ENCODE data around the gene NLK.
A peak's percentile ranks its signal among the peaks of the same experiment; 100 is the strongest.

Gene NLK

DNA sequence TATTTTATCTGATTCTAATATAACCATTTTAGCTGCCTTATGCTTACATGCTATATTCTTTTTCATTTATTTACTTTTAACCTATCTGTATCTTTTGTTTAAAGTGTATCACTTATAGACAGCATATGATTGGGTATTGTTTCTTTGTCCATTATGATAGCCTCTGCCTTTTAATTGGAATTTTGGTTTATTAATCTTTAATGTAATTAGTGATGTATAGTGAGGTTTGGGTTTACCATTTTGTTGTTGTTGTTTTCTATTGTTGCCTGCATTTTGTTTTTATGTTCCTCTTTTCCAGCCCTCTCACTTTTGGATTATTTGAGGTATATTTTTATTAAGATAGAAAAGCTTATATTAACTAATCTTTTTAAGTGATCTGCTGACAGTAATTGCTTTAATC is 59.4 kb downstream of the NLK start:
- no peak for DNase-seq (ENCODE audit: low read depth, low spot score)
- no peak overlapping the region for H3K27ac ChIP-seq

DNA sequence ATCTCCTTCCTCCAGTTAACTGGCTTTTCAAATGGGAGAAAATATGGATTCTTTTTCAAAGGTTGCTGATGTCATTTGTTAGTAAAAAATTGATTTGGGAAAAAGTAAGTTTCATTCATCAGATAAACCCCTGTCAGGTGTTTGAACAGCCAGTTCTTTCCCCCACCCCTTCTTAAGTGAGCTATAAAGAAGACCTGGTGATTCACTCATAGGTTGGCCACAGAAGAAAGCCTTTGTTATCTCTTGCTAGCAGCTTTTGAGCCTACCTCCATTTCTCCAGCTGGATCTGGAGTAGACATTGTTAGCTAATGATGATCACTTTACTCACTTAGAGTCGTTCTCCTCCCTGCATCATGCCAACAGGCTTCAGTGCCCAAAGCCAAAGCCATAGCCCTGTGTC is 63.0 kb downstream of the NLK start:
- H3K27ac ChIP-seq = no peak overlapping the region
- DNase-seq (ENCODE audit: low read depth, low spot score) = no peak

DNA sequence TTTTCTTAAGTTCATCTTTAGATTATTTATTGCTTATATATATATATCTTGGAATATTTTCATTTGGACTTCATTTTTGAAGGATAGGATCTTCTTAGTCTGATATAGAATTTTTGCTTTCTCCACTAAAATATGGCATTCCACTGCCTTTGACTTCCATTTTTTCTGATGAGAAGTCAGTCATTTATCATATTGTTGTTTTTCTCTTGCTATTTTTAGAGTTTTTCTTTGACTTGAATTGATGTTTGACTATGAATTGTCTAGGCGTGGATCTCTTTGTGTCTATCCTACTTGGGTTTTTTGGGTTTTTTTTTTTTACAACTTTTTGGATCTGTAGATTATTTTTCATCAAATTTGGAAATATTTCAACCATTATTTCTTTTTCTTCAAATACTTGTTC is 67.7 kb downstream of the NLK start:
- DNase-seq (ENCODE audit: low read depth, low spot score) = no peak

DNA sequence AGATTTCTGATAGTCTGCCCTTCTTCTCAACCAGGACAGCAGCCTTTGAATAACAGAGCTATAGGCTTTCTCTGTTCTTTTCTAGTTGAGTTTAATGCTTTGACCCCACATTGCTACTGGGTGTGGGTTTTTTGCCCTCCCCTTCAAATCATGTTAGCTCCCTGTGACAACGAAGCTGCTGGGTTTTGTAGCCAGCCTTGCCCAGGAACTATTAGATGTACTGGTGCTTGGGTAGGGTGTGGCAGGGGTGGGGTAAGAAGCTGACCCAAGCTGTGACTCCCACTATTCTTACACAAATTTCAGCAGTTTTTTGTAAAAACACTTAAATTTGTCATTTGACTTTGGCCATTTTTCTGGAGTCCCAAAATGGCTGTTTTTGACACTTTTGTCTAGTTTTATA is 69.7 kb downstream of the NLK start:
- DNase-seq (ENCODE audit: low read depth, low spot score) = no peak
- no peak overlapping the region for H3K27ac ChIP-seq

More for the DNA sequence above, 67.7 kb downstream of the NLK start:
- no peak overlapping the region for H3K27ac ChIP-seq

DNA sequence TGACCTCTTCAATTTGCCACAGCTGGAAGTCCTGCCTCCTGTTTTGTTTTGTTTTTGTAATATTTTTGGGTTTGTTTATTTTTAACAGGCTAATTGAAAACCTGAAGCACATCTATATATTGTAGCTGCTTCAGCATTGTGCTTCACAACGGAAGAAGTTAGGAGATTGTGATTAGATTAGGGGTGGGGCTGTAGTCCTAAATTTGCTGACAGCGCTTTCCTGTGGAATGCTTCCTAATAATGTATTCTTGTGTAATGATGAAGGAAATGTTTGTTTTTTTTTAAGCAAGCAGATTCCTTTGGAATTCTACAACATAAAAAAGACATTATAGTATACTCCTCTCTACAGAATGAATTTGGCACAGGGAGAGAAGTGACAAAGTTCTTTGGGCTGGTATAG is 70.1 kb downstream of the NLK start:
- no peak for DNase-seq (ENCODE audit: low read depth, low spot score)

DNA sequence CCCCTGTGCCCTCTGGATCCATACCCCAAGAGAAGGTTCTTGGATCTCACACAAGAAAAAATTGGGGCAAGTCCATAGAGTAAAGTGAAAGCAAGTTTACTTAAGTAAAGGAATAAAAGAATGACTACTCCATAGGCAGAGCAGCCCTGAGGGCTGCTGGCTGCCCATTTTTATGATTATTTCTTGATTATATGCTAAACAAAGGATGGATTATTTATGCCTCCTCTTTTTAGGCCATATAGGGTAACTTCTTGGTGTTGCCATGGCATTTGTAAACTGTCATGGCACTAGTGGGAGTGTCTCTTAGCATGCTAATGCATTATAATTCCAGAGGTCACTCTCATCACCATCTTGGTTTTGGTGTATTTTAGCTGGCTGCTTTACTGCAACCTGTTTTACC is 70.8 kb downstream of the NLK start:
- DNase-seq (ENCODE audit: low read depth, low spot score) = no peak
- no peak overlapping the region for H3K27ac ChIP-seq

More for the DNA sequence above, 70.1 kb downstream of the NLK start:
- no peak overlapping the region for H3K27ac ChIP-seq

DNA sequence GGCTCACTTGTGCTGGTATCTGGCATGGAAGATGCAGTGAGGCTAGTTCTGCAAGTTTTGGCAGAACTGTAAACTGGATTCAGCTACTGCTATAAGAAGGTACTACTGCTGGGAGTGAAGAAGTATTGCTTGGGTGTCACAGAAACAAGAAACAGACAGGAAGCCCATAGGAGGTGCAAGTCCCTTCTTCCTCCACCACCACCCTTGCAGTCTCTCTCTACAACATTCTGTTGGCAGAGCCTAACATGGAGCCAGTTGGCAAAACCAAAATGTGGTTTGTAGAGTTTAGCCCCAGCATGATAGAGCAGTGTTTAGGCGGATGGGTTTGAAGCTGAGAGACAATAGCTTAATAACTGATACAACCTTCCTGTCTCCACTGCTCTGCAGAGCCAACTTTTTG is 72.6 kb downstream of the NLK start:
- H3K27ac ChIP-seq = no peak overlapping the region
- DNase-seq (ENCODE audit: low read depth, low spot score) = no peak

DNA sequence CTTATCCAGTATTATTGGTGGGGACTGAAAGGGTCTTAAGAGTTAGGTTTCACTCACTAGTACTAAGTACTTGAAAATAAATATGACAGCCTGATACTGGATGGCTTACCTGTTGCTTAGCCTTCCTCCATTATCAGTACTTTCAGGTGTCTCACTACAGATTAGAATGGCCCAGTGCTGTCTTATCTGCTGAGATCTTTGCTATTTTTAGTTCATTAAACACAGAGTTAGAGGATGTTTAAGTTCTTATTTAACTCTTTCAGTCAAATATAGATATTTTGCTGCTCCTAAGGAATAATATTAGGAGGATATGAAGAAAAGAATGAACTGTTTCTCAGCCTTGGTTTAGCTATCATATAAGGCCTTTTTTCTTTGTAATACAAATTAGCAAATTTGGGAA is 74.8 kb downstream of the NLK start:
- DNase-seq (ENCODE audit: low read depth, low spot score) = no peak

DNA sequence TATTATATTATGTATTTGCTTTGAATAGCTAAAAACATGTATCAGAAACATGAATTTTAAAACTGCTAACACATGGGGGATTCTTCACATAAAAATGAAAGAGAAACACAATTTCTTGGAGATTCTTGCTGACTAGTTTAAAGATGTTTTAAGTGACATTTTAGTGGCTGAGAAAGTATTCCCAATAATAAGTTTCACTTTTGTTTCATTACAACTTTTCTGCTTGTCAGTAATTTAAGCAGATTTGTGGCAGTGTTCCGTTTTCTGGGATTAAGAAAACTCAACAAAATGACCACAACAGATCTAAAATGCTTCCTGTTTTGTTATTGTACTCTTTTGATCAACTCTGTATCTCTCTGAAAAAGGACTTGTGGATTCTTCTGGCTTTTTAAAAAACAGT is 75.9 kb downstream of the NLK start:
- no peak overlapping the region for H3K27ac ChIP-seq
- no peak for DNase-seq (ENCODE audit: low read depth, low spot score)

More for the DNA sequence above, 74.8 kb downstream of the NLK start:
- H3K27ac ChIP-seq = no peak overlapping the region

DNA sequence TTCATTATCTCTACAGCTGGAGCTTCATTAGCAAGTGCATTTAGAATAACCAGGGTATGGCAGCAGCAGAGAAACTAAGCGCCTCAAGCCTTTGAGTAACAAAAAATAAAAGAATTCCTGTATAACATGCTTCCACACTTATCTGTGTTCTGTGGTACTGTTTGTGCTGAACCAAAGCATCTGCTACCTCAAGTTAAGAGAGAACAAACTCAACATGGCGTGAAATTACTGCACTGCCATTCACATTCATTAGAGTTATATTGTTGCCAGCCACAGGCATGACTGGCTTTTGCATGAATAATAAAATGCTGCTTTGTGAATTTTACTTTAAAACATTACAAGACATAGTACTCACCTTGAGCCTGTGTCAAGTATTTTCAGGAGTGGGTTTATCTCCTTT is 76.6 kb downstream of the NLK start:
- H3K27ac ChIP-seq = no peak overlapping the region
- DNase-seq (ENCODE audit: low read depth, low spot score) = no peak

DNA sequence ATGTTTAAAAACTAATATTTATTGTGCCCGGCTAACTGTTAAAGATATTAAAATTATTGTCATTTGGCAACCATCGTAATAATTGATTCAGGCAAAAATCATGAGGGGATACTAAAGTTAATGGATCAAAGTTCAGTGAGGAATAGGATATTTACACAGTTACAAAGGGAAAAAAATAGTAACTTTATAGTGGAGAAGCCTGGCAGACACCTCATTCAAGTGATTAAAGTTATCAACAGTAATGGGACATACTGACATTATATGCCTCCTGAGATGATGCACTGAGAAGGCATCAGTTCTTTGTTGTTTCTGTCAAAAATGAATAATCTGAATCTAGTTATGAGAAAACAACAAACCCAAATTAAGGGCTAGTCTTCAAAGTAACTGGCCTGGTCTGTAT is 77.1 kb downstream of the NLK start:
- no peak for DNase-seq (ENCODE audit: low read depth, low spot score)
- H3K27ac ChIP-seq = no peak overlapping the region

DNA sequence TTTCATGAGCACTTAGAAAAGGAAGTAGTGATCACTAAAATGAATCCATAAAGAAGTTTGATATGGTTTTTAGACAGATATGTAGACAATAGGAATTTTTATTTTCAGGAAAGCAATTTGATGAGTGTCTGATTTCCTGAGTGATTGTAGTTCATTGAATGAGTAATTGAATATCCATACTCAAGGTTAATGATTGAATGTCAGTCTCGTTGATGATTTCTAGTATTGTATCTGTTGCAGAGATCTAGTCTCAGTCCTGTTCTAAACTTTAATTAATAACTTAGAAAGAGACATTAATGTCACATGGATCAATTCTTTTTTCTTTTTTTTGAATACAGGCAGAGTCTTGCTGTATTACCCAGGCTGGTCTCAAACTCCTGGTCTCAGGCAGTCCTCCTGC is 78.3 kb downstream of the NLK start:
- no peak for DNase-seq (ENCODE audit: low read depth, low spot score)
- no peak overlapping the region for H3K27ac ChIP-seq

DNA sequence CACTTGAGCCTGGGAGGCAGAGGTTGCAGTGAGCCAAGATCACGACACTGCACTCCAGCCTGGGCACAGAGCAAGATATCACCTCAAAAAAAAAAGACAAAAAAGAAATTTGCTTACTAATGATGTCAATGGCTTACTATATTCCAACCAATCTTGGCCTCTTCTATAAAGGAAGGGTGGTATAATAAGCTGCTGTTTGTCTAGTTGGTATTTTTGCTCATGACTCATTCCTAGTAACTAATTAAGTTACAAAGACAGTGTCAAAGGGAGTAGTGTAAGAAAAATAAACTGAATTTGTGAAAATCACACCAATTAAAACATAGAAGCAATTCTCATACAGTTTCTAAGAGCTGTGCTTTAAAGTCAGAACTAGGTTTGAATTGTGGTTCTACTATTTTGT is 82.5 kb downstream of the NLK start:
- H3K27ac ChIP-seq = no peak overlapping the region
- no peak for DNase-seq (ENCODE audit: low read depth, low spot score)

DNA sequence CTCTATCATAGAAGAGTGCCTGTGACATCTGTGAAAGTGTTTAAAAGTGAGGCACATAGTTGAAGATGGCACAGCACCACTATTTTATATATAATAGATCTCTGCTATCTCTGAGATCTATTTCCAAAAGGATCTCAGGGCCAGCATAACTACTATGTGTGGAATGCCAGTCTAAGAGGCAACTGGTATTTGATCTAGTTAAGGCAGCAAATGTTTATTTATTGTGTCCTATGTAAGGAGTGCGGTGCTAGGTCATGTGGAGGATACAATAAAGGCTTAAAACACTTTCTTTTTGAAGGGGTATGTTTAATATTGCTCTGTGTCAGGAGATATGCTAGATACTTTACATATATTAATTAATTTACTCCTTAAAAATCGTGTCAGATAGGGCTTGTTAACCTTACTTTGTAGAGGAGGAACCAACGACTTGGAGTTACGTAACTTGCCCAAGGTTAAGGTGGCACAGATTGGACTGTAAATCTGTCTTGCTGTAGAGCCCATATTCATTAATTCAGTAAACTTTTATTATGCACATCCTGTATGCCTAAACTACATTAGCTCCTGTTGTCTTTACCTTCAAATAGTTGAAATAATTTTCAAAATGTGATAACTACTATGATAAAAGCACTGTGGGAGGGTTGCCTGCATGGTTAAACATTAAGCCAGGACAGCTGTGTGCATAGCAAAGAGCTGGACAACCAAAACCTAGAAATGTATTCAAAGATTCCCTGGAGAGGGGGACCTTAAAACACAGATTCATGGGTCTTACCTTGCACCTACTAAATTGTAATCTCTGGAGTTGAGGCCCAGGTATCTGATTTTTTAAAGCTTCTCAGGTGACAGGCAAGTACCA is 83.3 kb downstream of the NLK start:
- no peak for DNase-seq (ENCODE audit: low read depth, low spot score)

DNA sequence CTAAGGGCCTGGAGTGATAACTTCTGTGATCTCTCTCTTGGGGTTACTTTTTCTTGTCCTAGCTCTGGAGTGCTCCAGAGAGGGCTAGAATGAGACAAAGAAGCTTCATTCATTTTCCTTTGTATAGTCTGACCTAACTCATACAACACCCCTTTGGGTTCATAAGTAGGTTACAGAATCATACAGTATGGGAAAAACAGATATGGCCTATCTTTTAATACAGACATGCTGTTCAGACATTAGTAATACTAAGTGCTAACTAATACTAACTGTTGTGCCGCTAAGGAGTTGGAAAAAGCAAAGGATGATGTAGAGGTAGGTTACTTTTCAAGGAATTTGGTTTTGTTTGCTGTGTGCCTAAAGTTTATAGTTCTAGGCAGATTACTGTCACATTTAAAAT is 84.7 kb downstream of the NLK start:
- no peak overlapping the region for H3K27ac ChIP-seq
- no peak for DNase-seq (ENCODE audit: low read depth, low spot score)

More for the DNA sequence above, 83.3 kb downstream of the NLK start:
- no peak overlapping the region for H3K27ac ChIP-seq

DNA sequence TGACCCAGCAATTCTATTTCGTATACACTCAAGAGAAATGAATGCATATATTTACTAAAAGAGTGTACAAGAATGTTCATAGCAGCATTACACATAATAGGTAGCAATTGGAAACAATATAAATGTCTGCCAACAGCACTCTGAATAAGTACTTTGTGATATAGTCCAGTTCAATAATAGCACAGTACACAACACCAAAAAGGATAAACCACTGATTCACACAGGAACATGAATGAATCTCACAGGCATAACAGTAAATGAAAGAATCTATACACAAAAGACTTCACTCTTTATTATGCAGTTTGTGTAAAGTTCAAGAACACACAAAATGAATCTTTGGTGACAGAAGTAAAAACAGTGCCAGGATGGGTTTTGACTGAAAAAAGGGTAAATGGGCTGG is 86.3 kb downstream of the NLK start:
- no peak overlapping the region for H3K27ac ChIP-seq
- no peak for DNase-seq (ENCODE audit: low read depth, low spot score)

DNA sequence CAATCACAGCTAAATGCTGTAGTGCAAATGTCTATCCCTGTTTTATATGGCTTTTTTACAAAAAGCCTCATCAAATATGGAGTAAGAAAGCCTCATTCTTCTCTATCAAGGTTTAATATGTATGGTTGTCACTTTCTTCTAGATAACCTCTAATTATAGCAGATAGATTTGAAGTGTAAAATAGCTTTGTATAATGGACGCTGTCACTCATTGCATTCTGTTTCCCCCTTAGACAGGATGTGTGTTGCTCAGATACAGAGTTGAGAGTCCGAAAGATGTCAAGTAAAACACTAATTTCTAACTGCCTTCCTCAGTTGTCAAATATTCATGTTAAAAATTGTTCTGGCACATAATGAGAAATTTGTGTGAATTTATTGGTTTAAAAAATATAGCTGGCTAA is 88.0 kb downstream of the NLK start:
- DNase-seq (ENCODE audit: low read depth, low spot score) = no peak
- no peak overlapping the region for H3K27ac ChIP-seq

DNA sequence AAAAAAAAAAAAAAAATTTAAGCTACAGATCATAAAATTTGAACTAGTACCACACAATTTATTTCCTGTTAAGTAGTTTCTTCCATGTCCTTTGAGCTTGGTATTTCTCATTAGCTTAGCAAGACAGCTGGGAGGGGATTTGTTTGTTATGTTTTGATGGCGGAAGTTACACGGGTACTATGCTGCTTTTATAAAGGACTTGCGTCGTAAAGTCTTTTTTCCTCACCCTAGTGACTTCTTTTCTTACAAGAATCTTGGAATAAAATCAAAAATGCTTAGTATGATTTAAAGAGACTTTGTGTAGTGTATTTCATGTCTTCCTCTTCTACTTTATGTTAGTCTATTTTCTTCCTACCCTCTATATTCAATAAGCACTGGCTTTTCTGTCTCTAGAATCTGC is 89.1 kb downstream of the NLK start:
- H3K27ac ChIP-seq = no peak overlapping the region
- no peak for DNase-seq (ENCODE audit: low read depth, low spot score)

DNA sequence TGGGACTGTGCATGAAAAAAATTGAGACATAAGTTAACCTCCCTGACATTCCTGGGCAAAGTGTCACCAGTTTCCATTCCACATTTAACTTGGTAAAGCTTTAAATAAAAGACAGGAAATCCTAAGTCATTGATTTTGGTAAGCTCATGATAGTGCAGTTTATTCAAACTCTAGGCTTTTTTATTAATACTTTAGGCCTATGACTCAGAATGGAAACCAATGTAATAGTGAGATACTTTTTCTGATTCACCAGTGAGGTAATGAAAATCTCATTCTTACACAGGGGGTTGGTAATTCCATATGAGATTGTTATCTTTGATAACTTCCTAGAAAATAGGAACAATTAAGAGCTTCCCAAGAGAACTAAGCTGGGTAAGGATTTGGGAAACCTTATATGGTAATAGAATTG is 91.1 kb downstream of the NLK start:
- peak; percentile 6 for DNase-seq (ENCODE audit: low read depth, low spot score)

DNA sequence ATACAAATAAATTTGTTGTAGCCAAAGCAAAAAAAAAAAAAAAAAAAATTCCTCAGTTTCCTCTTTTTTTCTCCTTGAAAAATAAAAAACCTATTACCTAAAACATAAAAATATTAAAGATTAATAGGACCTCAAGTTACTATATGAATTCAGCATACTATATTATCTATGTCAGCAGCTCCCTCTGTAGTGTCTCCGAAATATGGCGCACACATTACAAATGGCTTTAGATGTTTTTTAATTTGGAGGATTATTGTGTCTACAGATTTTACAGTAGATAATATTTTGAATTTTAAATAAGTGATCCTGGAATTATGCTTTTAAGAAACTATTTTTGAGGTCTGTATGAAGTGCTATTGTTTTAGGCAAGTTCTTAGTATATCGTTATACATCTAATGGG is 94.4 kb downstream of the NLK start:
- DNase-seq (ENCODE audit: low read depth, low spot score) = no peak
- H3K27ac ChIP-seq = no peak overlapping the region

More for the DNA sequence above, 91.1 kb downstream of the NLK start:
- H3K27ac ChIP-seq = peak overlapping the region; percentile 68

DNA sequence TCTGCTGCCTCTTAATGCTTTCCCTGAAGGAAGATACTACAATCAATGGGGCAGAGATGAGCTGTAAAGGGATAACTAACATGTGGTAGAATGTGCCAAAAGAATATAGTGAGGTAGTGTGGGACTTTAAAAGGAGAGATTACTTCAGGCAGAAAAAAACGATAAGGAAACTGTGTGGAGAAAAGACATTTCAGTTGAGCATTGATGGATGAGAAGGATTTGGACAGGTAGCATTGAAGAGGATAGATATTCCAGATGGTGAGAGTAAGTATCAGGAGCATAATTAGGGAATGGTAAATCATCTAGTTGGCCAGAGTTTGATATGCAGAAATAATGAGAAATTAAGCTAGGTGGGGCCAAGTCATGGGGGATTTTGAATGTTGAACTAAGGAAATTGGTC is 97.3 kb downstream of the NLK start:
- DNase-seq (ENCODE audit: low read depth, low spot score) = no peak
- no peak overlapping the region for H3K27ac ChIP-seq

DNA sequence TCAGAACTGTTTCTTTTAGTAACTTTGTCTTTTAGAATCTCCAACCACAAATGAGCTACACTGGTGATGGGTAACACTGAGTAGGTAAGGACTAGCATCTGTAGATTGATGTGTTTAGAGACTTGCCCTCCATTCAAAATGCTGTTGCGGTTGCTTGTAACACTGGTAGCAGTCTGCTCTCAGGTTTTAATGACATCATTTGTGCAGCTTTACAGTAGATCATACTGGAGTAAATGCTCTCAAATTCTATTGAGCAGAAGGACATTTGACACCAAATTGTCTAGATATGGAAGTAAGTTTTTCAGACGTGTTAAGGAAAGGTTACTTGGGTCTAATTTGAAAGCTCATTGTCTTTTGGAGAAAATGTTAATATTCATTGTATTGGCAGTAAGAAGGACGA is 98.8 kb downstream of the NLK start:
- no peak overlapping the region for H3K27ac ChIP-seq

More for the DNA sequence above, 98.8 kb downstream of the NLK start:
- no peak for DNase-seq (ENCODE audit: low read depth, low spot score)
